ENCODE data around the gene SMURF1. TPM values are rescaled to one million over a fixed set of nuclear protein-coding genes. Genes with fewer than 3 reads are reported as not detected.

SMURF1 gene
- polyA plus RNA-seq, 3 donors: 14.4 to 15.9 (median 15.2) TPM

DNA sequence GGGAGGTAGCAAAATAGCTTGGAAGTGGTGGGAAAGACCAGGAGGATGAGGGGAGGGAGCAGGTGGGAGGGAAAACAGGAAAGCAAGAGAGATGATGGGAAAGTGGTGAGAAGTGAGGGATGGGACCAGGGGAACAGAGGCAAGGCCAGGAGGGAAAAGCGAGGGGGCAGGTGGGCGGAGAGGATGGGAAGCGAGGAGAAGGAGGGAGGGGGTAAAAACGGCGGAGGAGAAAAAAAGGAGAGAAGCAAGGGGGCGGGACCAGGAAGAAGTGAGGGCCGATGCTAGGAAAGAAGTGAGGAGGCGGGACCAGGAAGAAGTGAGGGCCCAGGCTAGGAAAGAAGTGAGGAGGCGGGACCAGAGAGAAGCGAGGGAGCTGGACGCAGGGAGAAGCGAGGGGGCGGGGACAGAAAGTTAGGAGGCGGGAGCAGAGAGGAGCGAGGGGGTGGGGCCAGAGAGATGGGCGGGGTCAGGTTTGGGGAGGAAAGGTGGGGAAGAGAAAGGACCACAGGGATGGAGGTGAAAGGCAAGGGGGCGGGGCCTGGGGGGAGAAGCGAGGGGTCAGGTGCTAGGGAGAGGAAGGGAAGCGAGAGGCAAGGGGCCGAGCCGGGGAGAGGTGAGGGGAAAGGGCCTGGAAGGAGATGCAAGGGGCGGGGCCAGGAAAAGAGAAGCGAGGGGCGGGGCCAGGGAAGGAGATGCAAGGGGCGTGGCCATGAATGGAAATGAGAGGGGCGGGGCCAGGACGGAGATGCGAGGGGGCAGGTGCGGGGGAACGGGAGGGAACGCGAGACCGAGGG, 984 bp downstream of the SMURF1 start:
- DNase-seq (ENCODE audit: low read depth in 3 of 3, low spot score in 2 of 3): peak; percentile 50 to 74 (median 69)

DNA sequence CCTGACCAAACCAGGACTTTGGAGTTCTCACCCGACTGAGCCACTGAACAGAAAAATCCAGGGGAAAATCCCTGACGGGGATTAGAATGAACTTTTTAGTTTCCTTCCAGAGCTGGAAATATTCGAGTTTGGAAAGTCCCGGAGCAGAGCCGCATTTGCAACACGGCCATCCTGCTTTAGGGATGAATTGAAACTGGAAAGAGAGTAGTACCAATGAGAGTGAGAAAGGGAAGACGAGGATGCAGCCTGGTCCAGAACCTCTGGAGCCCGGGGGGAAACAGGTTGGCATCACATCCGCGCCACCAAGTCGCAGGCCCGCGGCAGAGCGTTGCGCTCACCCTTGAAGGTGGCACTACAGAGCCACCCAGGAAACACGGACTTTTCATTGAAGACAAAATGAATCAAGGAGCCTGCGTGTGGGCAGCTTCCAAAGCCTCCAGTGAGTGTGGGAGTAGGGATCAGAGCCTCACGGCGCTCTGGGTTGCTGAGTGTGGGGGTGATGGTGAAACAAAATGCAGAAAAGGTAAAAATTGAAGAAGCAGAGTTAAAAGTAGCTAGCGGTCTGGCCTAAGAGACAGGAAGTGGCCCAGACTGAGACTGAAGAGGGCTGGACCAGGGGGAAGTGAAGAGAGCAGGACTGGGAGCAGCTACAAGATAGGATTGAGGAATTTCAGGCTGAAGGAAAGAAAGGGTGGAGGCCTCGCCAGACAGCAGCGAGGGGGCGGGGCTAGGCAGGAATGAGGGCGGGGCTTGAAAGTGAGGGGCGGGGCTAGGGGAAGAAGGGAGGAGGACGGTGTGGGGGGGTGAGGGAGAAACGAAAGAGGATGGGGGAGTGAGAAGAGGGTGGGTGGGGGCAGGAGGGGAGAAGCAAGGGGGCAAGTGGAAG, 1.8 kb downstream of the SMURF1 start:
- peak in 1 of 3 donors; percentile 38 for DNase-seq (ENCODE audit: low read depth in 3 of 3, low spot score in 2 of 3)

DNA sequence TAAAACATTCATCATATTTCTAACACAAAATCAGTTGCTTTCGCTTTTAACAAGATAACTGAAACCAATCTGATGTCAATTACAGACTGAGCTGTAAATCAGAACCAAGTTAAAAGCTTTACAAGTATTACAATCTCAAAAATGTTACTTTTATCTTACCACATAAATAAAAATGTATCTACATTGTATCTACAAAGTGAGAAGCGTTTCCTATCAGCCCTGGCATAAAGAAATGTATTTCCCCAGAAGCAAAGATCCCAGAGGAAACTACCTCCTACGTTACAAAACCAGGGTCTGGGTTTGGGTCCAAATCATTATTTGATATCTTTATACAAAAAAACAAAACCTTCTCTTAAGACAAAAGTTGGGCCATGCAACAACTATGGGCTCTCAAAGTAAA, 2.6 kb downstream of the SMURF1 start:
- no peak for DNase-seq (ENCODE audit: low read depth in 3 of 3, low spot score in 2 of 3)

DNA sequence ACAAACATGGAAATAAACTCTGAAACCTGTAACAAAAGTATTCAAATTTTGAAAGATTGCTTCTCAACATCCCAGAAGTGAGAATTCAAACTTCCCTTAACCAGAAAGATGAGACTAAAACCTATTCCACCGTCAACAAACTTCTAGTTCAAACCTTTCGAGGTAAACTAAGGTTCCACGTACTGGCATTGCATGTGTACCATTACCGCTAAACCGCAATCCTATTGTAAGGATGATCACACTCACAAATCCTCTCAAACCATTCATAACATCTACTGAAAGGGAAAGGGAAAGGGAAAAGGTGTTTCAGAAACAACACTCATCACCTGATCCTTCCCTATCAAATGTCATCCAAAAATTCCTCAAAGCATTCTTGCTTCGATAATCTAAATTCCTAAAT, 3.1 kb downstream of the SMURF1 start:
- no peak for DNase-seq (ENCODE audit: low read depth in 3 of 3, low spot score in 2 of 3)

DNA sequence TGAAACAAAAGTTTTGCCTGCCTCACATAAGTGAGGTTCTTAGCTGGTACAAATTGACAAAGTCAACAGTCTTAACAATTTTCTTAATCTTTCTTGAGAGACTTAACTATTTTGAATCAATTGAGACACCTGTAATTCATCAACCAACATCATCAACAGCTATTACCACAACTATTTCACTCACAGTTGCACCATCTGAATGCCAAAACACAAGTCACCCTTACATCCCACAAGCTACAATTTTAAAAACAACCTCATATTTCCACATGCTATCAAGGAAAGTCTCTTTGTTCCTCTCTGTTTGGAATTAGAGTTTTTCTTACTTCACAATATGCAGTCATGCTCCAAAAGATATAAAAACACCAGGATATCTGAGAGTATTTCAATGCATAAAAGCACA, 4.9 kb downstream of the SMURF1 start:
- DNase-seq (ENCODE audit: low read depth in 3 of 3, low spot score in 2 of 3): no peak

DNA sequence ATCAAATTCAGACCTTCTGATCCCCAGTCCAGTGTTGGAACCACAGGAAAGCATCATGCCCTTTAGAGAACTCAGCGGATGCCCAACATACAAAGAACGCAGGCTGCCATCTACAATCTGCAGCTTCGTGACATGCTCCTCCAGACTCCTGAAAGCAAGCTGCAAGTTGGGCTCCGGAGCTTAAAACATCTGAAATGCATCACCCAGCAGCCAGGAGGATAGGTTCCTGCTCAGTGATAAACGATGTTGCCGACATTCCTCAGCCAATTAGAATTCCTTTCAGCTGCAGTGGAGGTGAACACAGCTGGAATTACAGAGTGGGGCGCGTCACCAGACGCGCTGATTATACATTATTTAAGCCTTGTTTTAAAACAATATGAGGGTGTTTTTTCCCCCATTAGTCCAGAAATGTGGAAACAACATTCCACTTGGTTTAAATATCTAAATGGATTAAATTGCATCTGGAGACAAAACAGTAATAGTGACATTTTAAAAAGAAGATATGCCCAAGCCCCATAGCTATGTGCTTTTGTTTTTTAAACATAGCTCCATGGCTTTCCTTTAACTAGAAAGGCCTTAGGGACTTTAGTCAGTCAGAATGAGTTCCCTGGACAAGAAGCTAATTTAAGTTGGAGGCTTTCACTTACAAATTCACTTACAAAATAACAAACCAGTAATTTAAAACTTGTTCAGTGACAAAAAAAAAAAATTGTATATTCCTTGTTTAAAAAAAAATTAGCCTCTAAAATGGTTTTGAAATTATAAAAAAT, 6.3 kb downstream of the SMURF1 start:
- DNase-seq (ENCODE audit: low read depth in 3 of 3, low spot score in 2 of 3): peak in 2 of 3 donors; percentile 50 to 63

DNA sequence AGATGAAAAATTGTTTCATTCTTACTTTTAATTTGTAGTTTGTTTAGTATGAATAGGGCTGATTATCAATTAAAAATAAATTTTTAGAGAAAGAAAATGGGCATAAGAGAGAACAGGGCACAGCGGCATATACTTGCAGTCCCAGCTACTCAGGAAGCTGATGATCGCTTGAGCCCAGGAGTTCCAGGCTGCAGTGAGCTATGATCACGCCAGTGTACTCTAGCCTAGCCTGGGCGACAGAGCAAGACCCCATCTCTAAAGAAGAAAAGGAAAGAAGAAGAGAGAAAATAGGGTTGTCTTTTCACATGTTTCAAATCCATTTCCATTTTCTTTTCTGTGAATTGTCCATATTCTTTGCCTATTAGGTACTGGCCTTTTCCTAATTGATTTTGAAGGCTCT, 8.0 kb downstream of the SMURF1 start:
- DNase-seq (ENCODE audit: low read depth in 3 of 3, low spot score in 2 of 3): no peak

DNA sequence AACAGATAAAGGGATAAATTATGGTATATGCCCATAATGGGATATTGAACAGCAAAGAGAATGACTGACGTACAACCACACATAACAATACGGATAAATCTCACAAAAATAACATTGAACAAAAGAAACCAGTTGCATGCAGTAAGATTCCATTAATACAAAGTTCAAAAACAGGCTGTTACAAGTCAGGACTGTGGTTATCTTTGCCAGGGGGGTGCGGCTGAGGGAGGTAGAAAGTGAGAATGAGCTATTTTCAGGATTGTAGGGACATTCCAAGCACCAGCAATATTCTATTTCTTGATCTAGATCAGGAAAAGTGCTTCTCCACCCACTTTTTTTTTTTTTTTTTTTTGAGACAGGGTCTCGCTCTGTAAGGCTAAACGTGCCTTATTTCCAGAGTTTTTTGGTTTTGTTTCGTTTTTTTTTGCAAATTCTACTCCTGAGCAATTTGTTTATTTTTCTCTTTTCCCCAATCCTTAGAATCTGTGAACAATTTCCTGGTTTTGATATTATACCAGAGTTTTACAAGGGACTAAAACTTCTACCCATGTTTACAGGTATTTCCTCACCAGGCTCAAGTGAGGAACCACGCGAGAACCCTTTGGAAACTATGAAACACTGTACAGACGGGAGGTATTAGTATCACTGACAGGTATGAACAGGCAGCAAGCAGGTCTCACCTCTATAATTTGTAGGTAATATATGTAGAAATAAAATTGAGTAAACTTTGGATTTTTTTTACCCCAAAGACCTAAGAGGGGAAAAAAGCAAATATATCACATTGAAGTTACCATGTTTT, 9.9 kb downstream of the SMURF1 start:
- DNase-seq (ENCODE audit: low read depth in 3 of 3, low spot score in 2 of 3): no peak

DNA sequence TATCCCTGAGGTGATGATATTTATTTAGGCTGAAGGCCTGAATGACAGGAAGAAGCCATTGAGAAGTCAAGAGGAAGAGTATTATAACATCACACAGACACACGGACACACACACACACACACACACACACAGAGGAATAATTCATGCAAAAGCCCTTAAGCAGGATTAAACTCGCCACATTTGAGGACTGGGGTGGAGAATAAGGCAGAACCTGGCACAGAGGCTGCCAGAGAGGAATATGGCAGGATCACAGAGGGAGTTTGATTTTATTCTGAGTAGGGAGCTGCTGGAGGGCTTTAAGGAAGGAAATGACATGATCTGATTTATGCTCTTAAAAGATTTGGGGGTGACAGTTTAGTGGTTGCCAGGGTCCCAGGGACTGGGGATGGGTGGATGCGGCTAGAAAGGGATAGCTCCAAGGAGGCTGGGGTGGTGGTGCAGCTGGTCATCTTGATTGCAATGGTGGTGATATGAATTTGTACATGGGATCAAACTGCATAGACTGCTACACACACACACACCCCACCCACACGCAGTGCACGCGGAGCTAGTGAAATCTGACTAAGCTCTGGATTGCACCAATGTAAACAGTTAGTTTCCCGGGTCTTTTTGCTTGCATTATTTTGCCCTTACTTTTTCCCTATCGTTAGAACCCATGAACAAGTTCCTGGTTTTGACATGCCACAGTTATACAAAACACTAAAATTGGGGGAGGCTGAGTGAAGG, 11.2 kb downstream of the SMURF1 start:
- no peak for DNase-seq (ENCODE audit: low read depth in 3 of 3, low spot score in 2 of 3)

DNA sequence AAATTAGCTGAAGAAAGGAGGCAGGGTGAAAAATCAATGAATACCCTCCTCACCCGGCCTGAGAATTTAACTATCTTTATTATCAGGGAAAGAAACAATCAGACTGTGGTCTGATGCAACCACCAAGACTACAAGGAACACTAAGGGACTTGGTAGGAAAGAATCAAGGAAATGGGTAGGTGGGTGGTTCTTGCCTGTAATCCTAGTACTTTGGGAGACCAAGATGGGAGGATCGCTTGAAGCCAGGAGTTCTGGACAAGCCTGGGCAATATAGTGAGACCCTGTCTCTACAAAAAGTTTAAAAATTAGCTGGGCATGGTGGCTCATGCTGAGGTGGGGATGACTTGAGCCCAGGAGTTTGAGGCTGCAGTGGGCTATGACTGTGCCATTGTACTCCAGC, 12.6 kb downstream of the SMURF1 start:
- no peak for DNase-seq (ENCODE audit: low read depth in 3 of 3, low spot score in 2 of 3)

DNA sequence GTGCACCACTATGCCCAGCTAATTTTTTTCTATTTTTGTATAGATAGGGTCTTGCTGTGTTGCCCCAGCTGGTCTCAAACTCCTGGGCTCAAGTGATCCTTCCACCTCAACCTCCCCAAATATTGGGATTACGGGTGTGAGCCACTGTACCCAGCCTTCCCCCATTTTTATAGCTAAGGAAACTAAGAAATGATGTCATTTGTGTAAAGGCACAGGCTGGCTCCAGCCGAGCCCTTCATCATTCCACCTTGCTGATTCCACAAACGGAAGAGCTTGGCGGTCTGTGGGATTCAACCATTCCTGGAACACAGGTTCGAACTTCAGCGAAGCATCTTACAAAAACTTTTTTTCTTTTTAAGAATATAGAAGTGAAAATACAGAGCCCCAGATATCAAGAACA, 14.4 kb downstream of the SMURF1 start:
- DNase-seq (ENCODE audit: low read depth in 3 of 3, low spot score in 2 of 3): no peak

DNA sequence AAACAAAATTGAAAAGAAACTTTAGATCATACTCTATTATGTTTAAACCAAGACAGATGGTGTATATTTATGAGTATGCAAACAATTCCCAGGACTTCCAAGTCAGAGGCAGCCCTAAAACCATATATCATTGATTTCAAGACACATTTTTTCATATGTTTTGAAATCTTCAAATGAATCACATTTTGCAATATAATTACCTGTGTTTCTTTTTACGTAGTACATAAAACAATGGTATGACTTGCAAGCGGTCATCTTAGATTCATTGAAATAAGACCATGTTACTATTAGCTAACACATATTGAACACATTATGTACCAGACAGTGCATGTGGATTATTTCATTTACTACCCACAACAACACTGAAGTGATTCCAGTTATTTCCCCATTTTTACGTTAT, 14.9 kb downstream of the SMURF1 start:
- no peak for DNase-seq (ENCODE audit: low read depth in 3 of 3, low spot score in 2 of 3)

DNA sequence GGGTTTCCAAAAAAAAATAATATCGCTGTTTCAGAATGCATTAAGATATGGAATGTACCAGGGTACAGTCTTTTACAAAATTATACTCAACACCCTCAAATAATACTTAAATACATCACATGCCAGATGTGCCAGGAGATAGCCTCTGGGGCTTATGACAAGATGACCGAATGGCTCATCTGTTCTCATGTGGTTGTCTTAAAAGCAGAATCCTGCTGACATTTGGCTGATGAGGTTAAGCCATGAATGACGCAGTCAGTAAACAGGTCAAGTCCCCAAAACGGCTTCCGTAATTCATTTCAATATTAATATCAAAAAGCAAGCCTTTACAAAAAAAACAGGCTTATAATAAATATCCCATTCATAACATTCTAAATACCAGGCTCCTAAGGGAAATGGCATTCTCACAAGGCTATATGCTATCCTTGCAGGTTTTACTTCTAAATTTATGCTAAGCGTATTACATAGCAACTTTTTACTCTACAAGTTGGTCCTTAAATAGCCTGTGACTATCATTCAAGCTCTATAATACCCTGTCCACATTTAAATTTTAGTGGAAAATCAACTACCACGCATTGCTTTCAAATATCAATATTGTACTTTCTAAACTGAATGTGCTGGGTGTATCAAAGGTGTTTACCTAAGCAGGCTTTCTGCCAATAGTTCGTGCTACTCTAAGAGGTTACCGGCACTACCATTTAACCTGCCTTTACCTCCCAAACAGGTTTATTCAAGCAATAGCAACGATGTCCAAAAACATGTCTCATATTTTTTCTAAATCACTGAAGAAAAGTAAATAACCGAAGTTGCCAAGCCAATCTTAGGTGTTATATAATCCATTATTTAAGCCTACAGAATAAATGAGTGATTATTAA, 15.6 kb downstream of the SMURF1 start:
- DNase-seq (ENCODE audit: low read depth in 3 of 3, low spot score in 2 of 3): no peak

DNA sequence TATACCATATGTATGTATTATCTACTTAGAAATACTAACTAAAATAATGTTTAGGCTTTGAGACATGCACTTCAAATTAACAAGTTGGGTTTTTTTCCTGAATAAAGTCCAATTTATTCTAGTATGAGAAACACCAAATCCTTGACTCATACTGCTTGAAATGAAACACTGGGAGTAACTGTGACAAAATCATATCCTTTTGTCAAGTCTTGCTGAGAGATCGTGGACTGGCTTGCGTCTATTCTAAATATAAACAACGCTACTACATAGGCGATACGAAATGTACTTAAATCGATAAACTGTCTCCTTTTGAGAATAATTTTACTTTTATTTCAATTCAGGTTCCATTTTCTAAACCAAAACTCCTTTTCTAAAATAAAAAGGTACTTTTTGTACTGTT, 16.3 kb downstream of the SMURF1 start:
- DNase-seq (ENCODE audit: low read depth in 3 of 3, low spot score in 2 of 3): no peak

DNA sequence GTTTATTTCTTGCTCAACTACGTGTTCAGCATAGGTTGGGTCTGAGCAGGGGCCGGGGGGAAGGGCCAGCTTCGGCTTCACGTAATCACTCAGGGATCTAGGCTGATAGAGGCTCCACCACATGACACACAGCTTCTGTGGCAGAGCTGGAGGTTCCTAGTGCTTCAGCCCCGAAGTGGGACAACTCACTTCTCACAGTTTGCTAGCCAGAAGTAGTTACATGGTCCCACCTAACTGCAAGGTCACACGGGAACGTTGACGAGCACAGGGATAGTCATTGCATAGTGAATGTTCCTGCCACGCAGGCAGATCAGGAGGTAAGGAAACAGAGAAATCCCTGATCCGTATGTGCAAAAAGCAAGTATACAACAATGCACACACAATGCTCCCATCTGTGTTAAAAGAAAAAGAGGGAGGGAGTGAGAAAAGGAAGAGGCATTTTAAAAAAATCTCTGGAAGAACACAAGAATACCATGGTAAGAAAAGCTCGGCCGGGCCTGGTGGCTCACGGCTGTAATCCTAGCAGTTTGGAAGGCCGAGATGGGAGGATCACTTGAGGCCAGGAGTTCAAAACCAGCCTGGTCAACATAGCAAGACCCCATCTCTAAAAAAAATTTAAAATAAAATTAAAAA, 16.9 kb downstream of the SMURF1 start:
- no peak for DNase-seq (ENCODE audit: low read depth in 3 of 3, low spot score in 2 of 3)

DNA sequence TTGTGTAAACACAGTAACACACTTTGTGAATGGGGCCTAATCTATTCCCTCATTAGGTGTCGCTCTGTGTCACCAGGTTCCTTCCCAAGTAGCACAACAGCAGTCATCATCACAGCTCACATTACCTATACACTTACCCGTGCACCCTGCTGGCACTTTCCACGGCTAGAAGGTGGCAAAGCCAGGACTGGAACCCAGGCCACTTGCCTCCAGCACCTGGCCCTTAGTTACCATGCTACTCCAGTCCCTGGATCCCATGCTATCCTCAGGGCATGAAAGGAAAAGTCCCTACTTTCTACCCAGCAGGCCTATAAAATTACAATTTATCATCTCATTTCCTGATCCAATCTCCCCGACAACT, 18.4 kb downstream of the SMURF1 start:
- no peak for DNase-seq (ENCODE audit: low read depth in 3 of 3, low spot score in 2 of 3)

DNA sequence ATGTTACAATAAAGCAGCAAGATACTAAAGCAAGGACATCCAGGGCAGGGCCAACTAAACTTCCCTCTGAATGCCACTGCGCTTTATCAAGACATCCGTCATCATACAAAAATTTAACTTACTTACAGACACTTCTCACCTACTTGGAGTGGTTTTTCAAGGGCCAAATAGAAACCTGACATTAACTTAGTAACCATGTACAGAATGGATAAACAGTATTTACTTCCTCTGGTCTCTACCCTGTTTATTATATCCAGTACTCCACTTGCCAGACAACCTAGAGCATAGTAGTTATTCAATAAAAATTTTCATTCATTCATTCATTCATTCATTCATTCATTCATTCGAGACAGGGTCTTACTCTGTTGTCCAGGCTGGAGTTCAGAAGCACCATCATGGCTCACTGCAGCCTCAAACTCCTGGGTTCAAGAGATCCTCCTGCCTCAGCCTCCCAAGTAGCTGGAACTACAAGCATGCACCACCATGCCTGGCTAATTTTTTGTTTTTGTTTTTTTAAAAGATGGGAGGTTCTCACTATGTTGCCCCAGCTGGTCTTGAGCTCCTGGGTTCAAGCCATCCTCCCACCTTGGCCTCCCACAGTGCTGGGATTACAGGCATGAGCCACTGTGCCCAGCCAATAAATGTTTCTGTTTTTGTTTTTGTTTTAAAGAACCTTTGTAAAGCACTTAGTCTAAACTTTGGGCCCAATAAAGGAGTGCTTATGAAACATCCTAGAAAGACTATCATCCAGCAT, 19.0 kb downstream of the SMURF1 start:
- no peak for DNase-seq (ENCODE audit: low read depth in 3 of 3, low spot score in 2 of 3)

DNA sequence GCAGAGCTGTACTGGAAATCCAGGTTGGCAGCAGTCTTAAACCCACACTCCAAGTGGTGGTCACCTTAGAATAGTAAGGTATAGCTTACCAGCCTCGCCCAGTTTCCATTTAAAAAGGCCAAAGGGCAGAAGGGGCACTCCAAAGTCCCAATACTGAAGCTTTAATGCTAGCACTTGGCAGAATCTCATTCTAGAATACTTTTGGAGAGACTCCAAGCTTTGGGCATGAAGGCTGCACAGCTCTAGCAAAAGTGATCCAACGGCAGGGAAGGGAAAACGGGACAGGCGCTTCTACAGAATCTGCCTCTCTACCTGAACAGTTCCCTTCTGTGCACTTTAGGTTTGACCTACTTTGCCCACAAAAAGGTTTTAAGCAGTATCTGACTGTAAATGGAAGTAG, 19.7 kb downstream of the SMURF1 start:
- no peak for DNase-seq (ENCODE audit: low read depth in 3 of 3, low spot score in 2 of 3)

All from right renal cortex interstitium (tissue), 3 donors.